C4-2B (cell line): Measurements from ENCODE around the gene MSANTD3.

Experiments used
- ZFX ChIP-seq: fragments of 450-650 bp; IDR thresholded peaks from 2 replicates; pipeline ENCODE4 v1.6.1; 2017
- TF ChIP-seq, protein P1 (sequence below): fragments of 450-650 bp; conservative IDR thresholded peaks from 2 replicates; pipeline ENCODE4 v1.5.1; 2017; ENCODE audit warnings: mild to moderate bottlenecking

DNA sequence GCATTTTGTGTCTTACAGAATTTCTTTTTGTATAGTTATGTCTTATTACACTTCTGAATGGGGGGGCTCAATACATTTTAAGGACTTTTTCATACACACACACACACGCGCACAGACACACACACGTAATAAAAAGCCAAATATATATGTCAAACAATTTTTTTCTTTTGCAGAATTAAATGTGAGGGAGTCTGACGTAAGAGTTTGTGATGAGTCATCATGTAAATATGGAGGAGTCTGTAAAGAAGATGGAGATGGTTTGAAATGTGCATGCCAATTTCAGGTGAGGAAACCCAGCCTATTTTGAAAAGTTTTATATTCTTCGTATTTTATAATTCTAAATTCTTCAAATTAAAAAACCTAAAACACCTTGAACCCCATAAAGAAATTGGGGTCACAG is 71.6 kb downstream of the MSANTD3 start:
- TF ChIP-seq, protein P1, sequence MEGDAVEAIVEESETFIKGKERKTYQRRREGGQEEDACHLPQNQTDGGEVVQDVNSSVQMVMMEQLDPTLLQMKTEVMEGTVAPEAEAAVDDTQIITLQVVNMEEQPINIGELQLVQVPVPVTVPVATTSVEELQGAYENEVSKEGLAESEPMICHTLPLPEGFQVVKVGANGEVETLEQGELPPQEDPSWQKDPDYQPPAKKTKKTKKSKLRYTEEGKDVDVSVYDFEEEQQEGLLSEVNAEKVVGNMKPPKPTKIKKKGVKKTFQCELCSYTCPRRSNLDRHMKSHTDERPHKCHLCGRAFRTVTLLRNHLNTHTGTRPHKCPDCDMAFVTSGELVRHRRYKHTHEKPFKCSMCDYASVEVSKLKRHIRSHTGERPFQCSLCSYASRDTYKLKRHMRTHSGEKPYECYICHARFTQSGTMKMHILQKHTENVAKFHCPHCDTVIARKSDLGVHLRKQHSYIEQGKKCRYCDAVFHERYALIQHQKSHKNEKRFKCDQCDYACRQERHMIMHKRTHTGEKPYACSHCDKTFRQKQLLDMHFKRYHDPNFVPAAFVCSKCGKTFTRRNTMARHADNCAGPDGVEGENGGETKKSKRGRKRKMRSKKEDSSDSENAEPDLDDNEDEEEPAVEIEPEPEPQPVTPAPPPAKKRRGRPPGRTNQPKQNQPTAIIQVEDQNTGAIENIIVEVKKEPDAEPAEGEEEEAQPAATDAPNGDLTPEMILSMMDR: no peak
- TF ChIP-seq ZFX: no peak
